ENCODE data around the gene MRPL14.
"Not testable (repeated sequence)": the region's sequence is repeated elsewhere in the genome, so short reads cannot be mapped to it uniquely, and the experiment has no call there.

MRPL14 gene

GRCh38 chr6:44094403-44095242, 32.6 kb downstream of the MRPL14 start:
- no peak overlapping the region for H3K4me2 ChIP-seq (ENCODE audit: low read length)
- no peaks in the 10 kb centered on the region for H3K79me2 ChIP-seq (ENCODE audit: control insufficient read depth, insufficient read depth, low read length)
- H3K56ac ChIP-seq (ENCODE audit: low read length): no peak overlapping the region
- H4K5ac ChIP-seq (ENCODE audit: low read length): no peak overlapping the region
- H3K4me3 ChIP-seq (ENCODE audit: low read length): no peak overlapping the region
- no peak for DNase-seq
- H3K18ac ChIP-seq (ENCODE audit: low read length): no peak overlapping the region
- no peak overlapping the region for H2BK5ac ChIP-seq (ENCODE audit: low read length)
- H3K27ac ChIP-seq (ENCODE audit: low read depth, low read length): no peak overlapping the region
- H3K4me1 ChIP-seq (ENCODE audit: control insufficient read depth, low read depth, low read length): no peaks in the 10 kb centered on the region
- no peaks in the 10 kb centered on the region for H3K79me1 ChIP-seq (ENCODE audit: low read length)
- H2BK120ac ChIP-seq (ENCODE audit: low read depth, low read length): no peak overlapping the region
- no peak overlapping the region for H2BK15ac ChIP-seq (replicated peaks; ENCODE audit: low read depth)
- H2AK5ac ChIP-seq (ENCODE audit: low read length): no peak overlapping the region
- no peaks in the 10 kb centered on the region for H3K27me3 ChIP-seq (ENCODE audit: insufficient read depth, low read length, poor library complexity)
- H3K9ac ChIP-seq (ENCODE audit: low read length): no peak overlapping the region
- no peak overlapping the region for H4K8ac ChIP-seq (ENCODE audit: low read depth, low read length)
- H3K36me3 ChIP-seq (ENCODE audit: control insufficient read depth, insufficient read depth, low read length): peaks cover 2% of the 10 kb centered on the region
- H3K4ac ChIP-seq (ENCODE audit: low read depth, low read length): no peak overlapping the region
- WGBS (ENCODE audit: extremely low coverage, insufficient coverage, low lambda C conversion rate): no CpG with 5 or more reads among the region's 10 CpGs
- no peak overlapping the region for H3K23ac ChIP-seq (ENCODE audit: low read length)

- Histone ChIP-seq H2BK15ac (replicated peaks; ENCODE audit: low read depth) (no peak overlapping the region), H3K27ac (ENCODE audit: low read depth, low read length) (no peak overlapping the region), H3K4ac (ENCODE audit: low read depth, low read length) (no peak overlapping the region), H4K8ac (ENCODE audit: low read depth, low read length) (no peak overlapping the region), H3K36me3 (ENCODE audit: control insufficient read depth, insufficient read depth, low read length) (peaks cover 2% of the 10 kb centered on the region), H3K4me2 (ENCODE audit: low read length) (no peak overlapping the region), H2BK120ac (ENCODE audit: low read depth, low read length) (no peak overlapping the region), H3K4me3 (ENCODE audit: low read length) (no peak overlapping the region), H4K5ac (ENCODE audit: low read length) (no peak overlapping the region), H3K23ac (ENCODE audit: low read length) (no peak overlapping the region), H3K56ac (ENCODE audit: low read length) (no peak overlapping the region), H3K79me1 (ENCODE audit: low read length) (no peaks in the 10 kb centered on the region), H2BK5ac (ENCODE audit: low read length) (no peak overlapping the region), H2AK5ac (ENCODE audit: low read length) (no peak overlapping the region), H3K18ac (ENCODE audit: low read length) (no peak overlapping the region), H3K79me2 (ENCODE audit: control insufficient read depth, insufficient read depth, low read length) (no peaks in the 10 kb centered on the region), H3K4me1 (ENCODE audit: control insufficient read depth, low read depth, low read length) (no peaks in the 10 kb centered on the region), H3K27me3 (ENCODE audit: insufficient read depth, low read length, poor library complexity) (no peaks in the 10 kb centered on the region), H3K9ac (ENCODE audit: low read length) (no peak overlapping the region)
- no CpG with 5 or more reads among the region's 6 CpGs for WGBS (ENCODE audit: extremely low coverage, insufficient coverage, low lambda C conversion rate)
- no peak for DNase-seq
Observed at GRCh38 chr6:44093750-44094402, 33.4 kb downstream of the MRPL14 start.

- Histone ChIP-seq H3K56ac (ENCODE audit: low read length) (no peak overlapping the region), H3K27ac (ENCODE audit: low read depth, low read length) (no peak overlapping the region), H2BK5ac (ENCODE audit: low read length) (no peak overlapping the region), H3K4me1 (ENCODE audit: control insufficient read depth, low read depth, low read length) (no peaks in the 10 kb centered on the region), H3K23ac (ENCODE audit: low read length) (no peak overlapping the region), H2BK15ac (replicated peaks; ENCODE audit: low read depth) (no peak overlapping the region), H3K18ac (ENCODE audit: low read length) (no peak overlapping the region), H4K5ac (ENCODE audit: low read length) (no peak overlapping the region), H3K79me1 (ENCODE audit: low read length) (no peaks in the 10 kb centered on the region), H3K27me3 (ENCODE audit: insufficient read depth, low read length, poor library complexity) (no peaks in the 10 kb centered on the region), H3K9ac (ENCODE audit: low read length) (no peak overlapping the region), H4K8ac (ENCODE audit: low read depth, low read length) (no peak overlapping the region), H3K4me3 (ENCODE audit: low read length) (no peak overlapping the region), H3K4ac (ENCODE audit: low read depth, low read length) (no peak overlapping the region), H3K4me2 (ENCODE audit: low read length) (no peak overlapping the region), H3K79me2 (ENCODE audit: control insufficient read depth, insufficient read depth, low read length) (no peaks in the 10 kb centered on the region), H2AK5ac (ENCODE audit: low read length) (no peak overlapping the region), H3K36me3 (ENCODE audit: control insufficient read depth, insufficient read depth, low read length) (peaks cover 2% of the 10 kb centered on the region), H2BK120ac (ENCODE audit: low read depth, low read length) (no peak overlapping the region)
- DNase-seq: no peak
- WGBS (ENCODE audit: extremely low coverage, insufficient coverage, low lambda C conversion rate): no CpG with 5 or more reads among the region's 5 CpGs
Observed at GRCh38 chr6:44093066-44093465, 34.2 kb downstream of the MRPL14 start.

DNA sequence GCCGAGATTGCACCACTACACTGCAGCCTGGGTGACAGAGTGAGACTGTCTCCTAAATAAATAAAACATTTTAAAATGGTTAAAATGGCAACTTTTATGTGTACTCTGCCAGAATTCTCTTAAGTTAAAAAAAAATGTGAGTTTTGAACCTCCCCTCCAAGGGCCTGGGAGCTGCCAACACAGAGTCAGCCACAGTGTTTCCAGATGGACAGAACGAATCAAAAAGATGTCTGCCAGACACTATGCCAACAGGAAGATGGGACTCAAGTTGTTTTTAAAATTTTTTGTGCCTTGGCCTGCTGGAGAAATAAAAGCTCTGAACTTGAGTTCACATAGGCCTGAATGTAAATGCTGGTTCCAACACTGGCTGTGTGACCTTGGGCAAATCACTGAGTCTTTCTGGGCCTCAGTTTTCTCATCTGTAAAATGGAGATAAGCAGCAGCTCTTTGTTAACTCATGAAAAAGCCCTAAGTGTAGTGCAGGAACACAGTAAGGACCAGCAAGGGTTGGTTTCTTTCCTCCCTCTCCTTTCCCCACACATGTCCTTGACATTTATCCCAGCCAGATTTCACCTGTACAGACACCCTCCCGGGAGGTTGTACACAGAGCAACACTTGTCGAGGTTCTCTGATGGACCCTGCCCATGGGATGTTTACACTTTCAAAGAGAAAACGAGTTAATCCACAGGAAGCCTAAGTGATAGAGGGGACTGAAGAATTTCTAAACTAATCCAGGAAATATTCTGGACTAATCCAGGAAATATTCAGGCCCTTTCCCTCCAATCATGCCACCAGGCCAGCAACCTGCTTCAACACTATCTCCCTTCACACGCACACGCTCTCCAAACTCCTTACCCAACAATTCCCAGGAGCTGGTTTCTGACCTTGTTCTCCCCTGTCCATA, 35.0 kb downstream of the MRPL14 start:
- Histone ChIP-seq H3K4me1 (ENCODE audit: control insufficient read depth, low read depth, low read length) (no peaks in the 10 kb centered on the region), H4K8ac (ENCODE audit: low read depth, low read length) (no peak overlapping the region), H3K36me3 (ENCODE audit: control insufficient read depth, insufficient read depth, low read length) (peaks cover 2% of the 10 kb centered on the region), H3K23ac (ENCODE audit: low read length) (no peak overlapping the region), H3K27me3 (ENCODE audit: insufficient read depth, low read length, poor library complexity) (no peaks in the 10 kb centered on the region), H3K79me1 (ENCODE audit: low read length) (no peaks in the 10 kb centered on the region), H3K56ac (ENCODE audit: low read length) (no peak overlapping the region), H3K27ac (ENCODE audit: low read depth, low read length) (no peak overlapping the region), H3K4me2 (ENCODE audit: low read length) (no peak overlapping the region), H3K18ac (ENCODE audit: low read length) (no peak overlapping the region), H3K4ac (ENCODE audit: low read depth, low read length) (no peak overlapping the region), H3K79me2 (ENCODE audit: control insufficient read depth, insufficient read depth, low read length) (no peaks in the 10 kb centered on the region), H2BK5ac (ENCODE audit: low read length) (no peak overlapping the region), H3K4me3 (ENCODE audit: low read length) (no peak overlapping the region), H4K5ac (ENCODE audit: low read length) (no peak overlapping the region), H3K9ac (ENCODE audit: low read length) (no peak overlapping the region), H2AK5ac (ENCODE audit: low read length) (no peak overlapping the region), H2BK120ac (ENCODE audit: low read depth, low read length) (no peak overlapping the region), H2BK15ac (replicated peaks; ENCODE audit: low read depth) (no peak overlapping the region)
- DNase-seq: no peak
- no CpG with 5 or more reads among the region's 7 CpGs for WGBS (ENCODE audit: extremely low coverage, insufficient coverage, low lambda C conversion rate)

DNA sequence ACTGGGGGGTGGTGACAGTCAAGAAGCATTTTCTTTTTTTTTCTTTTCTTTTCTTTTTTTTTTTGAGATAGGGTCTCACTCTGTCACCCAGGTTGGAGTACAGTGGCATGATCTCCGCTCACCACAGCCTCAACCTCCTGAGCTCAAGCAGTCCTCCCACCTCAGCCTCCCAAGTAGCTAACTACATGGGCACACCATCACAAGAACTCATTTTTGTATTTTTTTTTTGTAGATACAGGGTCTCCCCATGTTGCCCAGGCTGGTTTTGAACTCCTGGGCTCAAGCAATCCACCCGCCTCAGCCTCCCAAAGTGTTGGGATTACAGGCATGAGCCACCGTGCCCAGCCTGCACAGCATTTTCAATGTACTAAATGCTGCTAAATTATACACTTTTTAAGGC, 35.9 kb downstream of the MRPL14 start:
- not testable (repeated sequence) for H4K5ac ChIP-seq (ENCODE audit: low read length)

More for the DNA sequence above, 35.9 kb downstream of the MRPL14 start:
- not testable (repeated sequence) for H3K27ac ChIP-seq (ENCODE audit: low read depth, low read length); H3K23ac ChIP-seq (ENCODE audit: low read length); H4K8ac ChIP-seq (ENCODE audit: low read depth, low read length); H3K4me1 ChIP-seq (ENCODE audit: control insufficient read depth, low read depth, low read length); DNase-seq; H3K27me3 ChIP-seq (ENCODE audit: insufficient read depth, low read length, poor library complexity); H3K36me3 ChIP-seq (ENCODE audit: control insufficient read depth, insufficient read depth, low read length); H3K18ac ChIP-seq (ENCODE audit: low read length); H3K79me2 ChIP-seq (ENCODE audit: control insufficient read depth, insufficient read depth, low read length); H3K79me1 ChIP-seq (ENCODE audit: low read length); H2BK15ac ChIP-seq (replicated peaks; ENCODE audit: low read depth); H2AK5ac ChIP-seq (ENCODE audit: low read length); H2BK120ac ChIP-seq (ENCODE audit: low read depth, low read length); H3K4me3 ChIP-seq (ENCODE audit: low read length); H3K56ac ChIP-seq (ENCODE audit: low read length); H2BK5ac ChIP-seq (ENCODE audit: low read length); H3K4ac ChIP-seq (ENCODE audit: low read depth, low read length); H3K9ac ChIP-seq (ENCODE audit: low read length); H3K4me2 ChIP-seq (ENCODE audit: low read length)
- no CpG with 5 or more reads among the region's 3 CpGs for WGBS (ENCODE audit: extremely low coverage, insufficient coverage, low lambda C conversion rate)

Data from mesendoderm (in vitro differentiated cells).